RWPE1 (cell line): ENCODE data around the gene PKIB.

Source experiments
- CTCF ChIA-PET: fragments of 350-600 bp; sonication (Branson Sonifier 250); formaldehyde crosslinking; extraction: SDS; loops from one replicate; lab custom pipeline; 2021; lab: Yijun Ruan, JAX
- POLR2A ChIA-PET: fragments of 400-600 bp; formaldehyde crosslinking; extraction: SDS; loops from one replicate; lab custom pipeline; 2020; ENCODE audit warnings: antibody characterized with exemption; ENCODE audit not compliant: low non-redundant PET; lab: Yijun Ruan, JAX
- DNase-seq: peaks from one replicate; pipeline ENCODE4 v3.0.0; 2012; ENCODE audit warnings: low spot score
- H3K27ac ChIP-seq: fragments of 450-650 bp; 2 replicates; pipeline ENCODE4 v1.5.1; 2017
- CTCF ChIP-seq: fragments of 450-650 bp; conservative IDR thresholded peaks from 2 replicates; pipeline ENCODE4 v1.5.1; 2017; ENCODE audit warnings: low read depth, mild to moderate bottlenecking

The PKIB gene

GRCh38 chr6:122609881-122610689, at the start of gene PKIB:
PKIB (plus strand) TSS chr6:122610405; CDS start chr6:122717795, 107,390 bp downstream.
- ChIA-PET POLR2A (no interaction called here), CTCF (interaction anchor here (0.5 to 1.5 kb wide), 10 partner anchors 9 to 309 kb away, joined by 3 to 4 read pairs (median 4); no protein-coding TSS in a partner anchor)
- H3K27ac ChIP-seq, result no peak within 1 kb of the TSS
- peak; percentile 77 for DNase-seq
- TF ChIP-seq CTCF, result peak; percentile 43

GRCh38 chr6:122563364-122564052, 46.7 kb upstream of the PKIB start:
- ChIA-PET CTCF (interaction anchor here (0.6 to 0.9 kb wide), 2 partner anchors 15 to 569 kb away, joined by 3 read pairs; no protein-coding TSS in a partner anchor), POLR2A (no interaction called here)
- no peak for DNase-seq
- no peak overlapping the region for H3K27ac ChIP-seq
- TF ChIP-seq CTCF, result no peak

- no peak for DNase-seq
Observed at GRCh38 chr6:122564230-122564629, 46.0 kb upstream of the PKIB start.

GRCh38 chr6:122565708-122566107, 44.5 kb upstream of the PKIB start:
- ChIA-PET CTCF (interaction anchor here (1.0 kb wide), 1 partner anchor 9 kb away, joined by 3 read pairs; no protein-coding TSS in a partner anchor), POLR2A (no interaction called here)
- DNase-seq, result no peak
- H3K27ac ChIP-seq, result no peak overlapping the region
- no peak for TF ChIP-seq CTCF

More at GRCh38 chr6:122564230-122564629, 46.0 kb upstream of the PKIB start:
- POLR2A ChIA-PET, result no interaction called here
- H3K27ac ChIP-seq, result no peak overlapping the region
- CTCF ChIA-PET, result interaction anchor here (0.6 to 1.0 kb wide), 3 partner anchors 47 to 160 kb away, joined by 3 read pairs; no protein-coding TSS in a partner anchor
- TF ChIP-seq CTCF, result no peak

GRCh38 chr6:122567034-122567433, 43.2 kb upstream of the PKIB start:
- no peak for TF ChIP-seq CTCF
- no peak overlapping the region for H3K27ac ChIP-seq
- DNase-seq, result no peak
- ChIA-PET CTCF (interaction anchor here (0.8 kb wide), 1 partner anchor 1058 kb away, joined by 3 read pairs; no protein-coding TSS in a partner anchor), POLR2A (no interaction called here)

GRCh38 chr6:122568350-122568749, 41.9 kb upstream of the PKIB start:
- no peak for TF ChIP-seq CTCF
- ChIA-PET POLR2A (no interaction called here), CTCF (no interaction called here)
- no peak for DNase-seq
- no peak overlapping the region for H3K27ac ChIP-seq
